Mesenchymal stem cell (in vitro differentiated cells and primary cell): Measurements from ENCODE around the gene EML6.

ENCODE experiments used
- DNase-seq: peaks from one replicate; pipeline ENCODE4 v3.0.0-alpha.2; 2013
- H2AFZ ChIP-seq: one replicate; pipeline ENCODE4 v1.6.1; 2013; ENCODE audit warnings: low read depth, mild to moderate bottlenecking, control low read depth, inconsistent platforms, low read length, moderate library complexity
- H2AK5ac ChIP-seq: 2 replicates; pipeline ENCODE4 v1.6.1; 2013; ENCODE audit warnings: low read length, moderate library complexity, mild to moderate bottlenecking, inconsistent platforms; ENCODE audit not compliant: severe bottlenecking
- H2BK120ac ChIP-seq: one replicate; pipeline ENCODE4 v1.6.1; 2013; ENCODE audit warnings: low read depth, mild to moderate bottlenecking, inconsistent platforms, low read length, moderate library complexity
- H2BK12ac ChIP-seq, 2 experiments: one replicate each; pipeline ENCODE4 v1.6.1; 2013; ENCODE audit warnings: inconsistent platforms in 2 of 2, low read length in 2 of 2, mild to moderate bottlenecking in 2 of 2, moderate library complexity in 2 of 2, control low read depth in 1 of 2
- H2BK15ac ChIP-seq: one replicate; pipeline ENCODE4 v1.6.1; 2013; ENCODE audit warnings: mild to moderate bottlenecking, low read depth, inconsistent platforms; ENCODE audit not compliant: poor library complexity, severe bottlenecking
- H2BK5ac ChIP-seq: 2 replicates; pipeline ENCODE4 v1.6.1; 2013; ENCODE audit warnings: low read depth, mild to moderate bottlenecking, low read length, control low read depth, inconsistent platforms; ENCODE audit not compliant: poor library complexity, severe bottlenecking
- H3K14ac ChIP-seq, 2 experiments: one replicate each; pipeline ENCODE4 v1.6.1; 2013; ENCODE audit warnings: inconsistent platforms in 2 of 2, low read length in 2 of 2, control low read depth in 1 of 2, mild to moderate bottlenecking in 1 of 2, moderate library complexity in 1 of 2
- H3K18ac ChIP-seq, 2 experiments: one replicate each; pipeline ENCODE4 v1.6.1; 2013; ENCODE audit warnings: inconsistent platforms in 2 of 2, low read length in 2 of 2, control low read depth in 1 of 2, low read depth in 1 of 2, mild to moderate bottlenecking in 1 of 2
- H3K23ac ChIP-seq, 2 experiments: one replicate each; pipeline ENCODE4 v1.6.1; 2013; ENCODE audit warnings: inconsistent platforms in 2 of 2, low read length in 2 of 2, mild to moderate bottlenecking in 2 of 2, moderate library complexity in 2 of 2, control low read depth in 1 of 2
- H3K27ac ChIP-seq: 2 replicates; pipeline ENCODE4 v1.5.1; 2013; ENCODE audit warnings: mild to moderate bottlenecking, moderate library complexity, low read length, control low read depth, inconsistent platforms; ENCODE audit not compliant: poor library complexity, severe bottlenecking
- H3K27me3 ChIP-seq, 2 experiments: 2 replicates each; pipeline versions ENCODE4 v1.6.1 to v1.7.0; 2013; ENCODE audit warnings: low read length in 2 of 2, mild to moderate bottlenecking in 2 of 2, moderate library complexity in 2 of 2, control low read depth in 1 of 2, inconsistent platforms in 1 of 2; ENCODE audit not compliant: control insufficient read depth in 1 of 2, insufficient read depth in 1 of 2
- H3K36me3 ChIP-seq, 2 experiments: 2 replicates each; pipeline versions ENCODE4 v1.6.1 to v1.7.0; 2013; ENCODE audit warnings: low read length in 2 of 2, control low read depth in 1 of 2, inconsistent platforms in 1 of 2, low read depth in 1 of 2, mild to moderate bottlenecking in 1 of 2; ENCODE audit not compliant: insufficient read depth in 2 of 2, control insufficient read depth in 1 of 2
- H3K4ac ChIP-seq, 2 experiments: one replicate each; pipeline ENCODE4 v1.6.1; 2013; ENCODE audit warnings: inconsistent platforms in 2 of 2, low read length in 2 of 2, mild to moderate bottlenecking in 2 of 2, moderate library complexity in 2 of 2, control low read depth in 1 of 2, low read depth in 1 of 2
- H3K4me1 ChIP-seq: 2 replicates; pipeline ENCODE4 v1.6.1; 2013; ENCODE audit warnings: low read depth, low read length, control low read depth; ENCODE audit not compliant: control insufficient read depth, insufficient read depth
- H3K4me2 ChIP-seq: 2 replicates; pipeline ENCODE4 v1.6.1; 2013; ENCODE audit warnings: low read length, mild to moderate bottlenecking, inconsistent platforms; ENCODE audit not compliant: poor library complexity, severe bottlenecking
- H3K4me3 ChIP-seq, 2 experiments: 2 replicates each; pipeline versions ENCODE4 v1.5.1 to v1.7.0; 2013; ENCODE audit warnings: low read length in 2 of 2, mild to moderate bottlenecking in 2 of 2, control low read depth in 1 of 2, low read depth in 1 of 2; ENCODE audit not compliant: insufficient read depth in 1 of 2
- H3K79me1 ChIP-seq: replicated peaks from 2 replicates; pipeline ENCODE4 v1.6.1; 2013; ENCODE audit warnings: mild to moderate bottlenecking, control low read depth, low read length, inconsistent platforms; ENCODE audit not compliant: poor library complexity, severe bottlenecking
- H3K9ac ChIP-seq: 2 replicates; pipeline ENCODE4 v1.7.0; 2013; ENCODE audit warnings: mild to moderate bottlenecking, low read length, moderate library complexity
- H3K9me3 ChIP-seq: 2 replicates; pipeline ENCODE4 v1.7.0; 2013; ENCODE audit warnings: mild to moderate bottlenecking, low read length; ENCODE audit not compliant: control insufficient read depth
- H4K8ac ChIP-seq: one replicate; pipeline ENCODE4 v1.6.1; 2013; ENCODE audit warnings: inconsistent platforms, mild to moderate bottlenecking, low read length, moderate library complexity
- H4K91ac ChIP-seq: one replicate; pipeline ENCODE4 v1.6.1; 2013; ENCODE audit warnings: mild to moderate bottlenecking, low read length, inconsistent platforms
- WGBS: methylation state at CpG from one replicate; pipeline ENCODE4 v1.1.7; 2013; ENCODE audit warnings: mixed read lengths; 5-methylcytosine and 5-hydroxymethylcytosine counted together

EML6 gene

GRCh38 chr2:54947136-54947535 is 223.7 kb downstream of the EML6 start:
- Histone ChIP-seq H2AFZ (no peak overlapping the region), H4K8ac (no peak overlapping the region), H3K36me3 (no peaks in the 10 kb centered on the region), H2BK12ac (no peak overlapping the region), H4K91ac (no peak overlapping the region), H2BK120ac (no peak overlapping the region), H3K27ac (no peak overlapping the region), H3K9me3 (no peaks in the 10 kb centered on the region), H3K23ac (no peak overlapping the region), H3K18ac (no peak overlapping the region), H3K4me2 (no peak overlapping the region), H2AK5ac (no peak overlapping the region), H3K9ac (no peak overlapping the region), H2BK15ac (no peak overlapping the region), H3K27me3 (no peaks in the 10 kb centered on the region), H3K4me1 (peaks cover 5% of the 10 kb centered on the region), H3K4ac (no peak overlapping the region), H3K14ac (no peak overlapping the region), H3K4me3 (no peak overlapping the region), H2BK5ac (no peak overlapping the region), H3K79me1 (no peaks in the 10 kb centered on the region)
- WGBS, result 77% methylated on average over 9 of the region's 11 CpGs
- no peak for DNase-seq

- H3K36me3 ChIP-seq, result no peaks in the 10 kb centered on the region
- no peak overlapping the region for H3K4ac ChIP-seq
- H3K18ac ChIP-seq, result no peak overlapping the region
- no peak overlapping the region for H3K14ac ChIP-seq
- no peaks in the 10 kb centered on the region for H3K9me3 ChIP-seq
- no peak overlapping the region for H2AFZ ChIP-seq
- DNase-seq, result no peak
- no peak overlapping the region for H3K23ac ChIP-seq
- H2BK5ac ChIP-seq, result no peak overlapping the region
- no peaks in the 10 kb centered on the region for H3K79me1 ChIP-seq
- no peak overlapping the region for H4K91ac ChIP-seq
- no peak overlapping the region for H3K4me3 ChIP-seq
- H2BK15ac ChIP-seq, result no peak overlapping the region
- H3K4me1 ChIP-seq, result peaks cover 5% of the 10 kb centered on the region
- H3K9ac ChIP-seq, result no peak overlapping the region
- 96% methylated on average over 9 of the region's 9 CpGs for WGBS
- no peak overlapping the region for H3K27ac ChIP-seq
- no peak overlapping the region for H2BK12ac ChIP-seq
- no peak overlapping the region for H4K8ac ChIP-seq
- no peak overlapping the region for H2AK5ac ChIP-seq
- H3K4me2 ChIP-seq, result no peak overlapping the region
- no peak overlapping the region for H2BK120ac ChIP-seq
- no peaks in the 10 kb centered on the region for H3K27me3 ChIP-seq
Measured at GRCh38 chr2:54947646-54948045, 224.2 kb downstream of the EML6 start.

- no peaks in the 10 kb centered on the region for H3K79me1 ChIP-seq
- H3K14ac ChIP-seq, result no peak overlapping the region
- H2AFZ ChIP-seq, result no peak overlapping the region
- no peak overlapping the region for H2BK12ac ChIP-seq
- H3K36me3 ChIP-seq, result no peaks in the 10 kb centered on the region
- H2BK120ac ChIP-seq, result no peak overlapping the region
- H3K18ac ChIP-seq, result no peak overlapping the region
- no peak overlapping the region for H2BK15ac ChIP-seq
- peaks cover 5% of the 10 kb centered on the region for H3K4me1 ChIP-seq
- peak overlapping the region; percentile 48 for H4K91ac ChIP-seq
- DNase-seq, result no peak
- H3K9me3 ChIP-seq, result no peaks in the 10 kb centered on the region
- peak overlapping the region in 1 of 2 experiments; percentile 20 for H3K4ac ChIP-seq
- peak overlapping the region in 1 of 2 experiments; percentile 9 for H3K23ac ChIP-seq
- no peak overlapping the region for H2BK5ac ChIP-seq
- WGBS, result 77% methylated on average over 11 of the region's 12 CpGs
- H3K4me3 ChIP-seq, result no peak overlapping the region
- H3K9ac ChIP-seq, result no peak overlapping the region
- H3K4me2 ChIP-seq, result no peak overlapping the region
- no peak overlapping the region for H2AK5ac ChIP-seq
- H4K8ac ChIP-seq, result no peak overlapping the region
- no peaks in the 10 kb centered on the region for H3K27me3 ChIP-seq
- no peak overlapping the region for H3K27ac ChIP-seq
Measured at GRCh38 chr2:54948120-54948519, 224.7 kb downstream of the EML6 start.

- Histone ChIP-seq H3K18ac (no peak overlapping the region), H3K23ac (no peak overlapping the region), H2BK120ac (no peak overlapping the region), H3K9ac (no peak overlapping the region), H3K4me3 (no peak overlapping the region), H3K27ac (no peak overlapping the region), H3K79me1 (no peaks in the 10 kb centered on the region), H3K36me3 (no peaks in the 10 kb centered on the region), H2AFZ (no peak overlapping the region), H2BK15ac (no peak overlapping the region), H3K4me2 (no peak overlapping the region), H3K4ac (no peak overlapping the region), H4K8ac (no peak overlapping the region), H3K14ac (no peak overlapping the region), H2BK5ac (no peak overlapping the region), H2AK5ac (no peak overlapping the region), H3K27me3 (no peaks in the 10 kb centered on the region), H3K9me3 (no peaks in the 10 kb centered on the region), H4K91ac (no peak overlapping the region), H2BK12ac (no peak overlapping the region), H3K4me1 (peaks cover 5% of the 10 kb centered on the region)
- 95% methylated on average over 6 of the region's 6 CpGs for WGBS
- DNase-seq, result peak; percentile 65
Measured at GRCh38 chr2:54949431-54949830, 226.0 kb downstream of the EML6 start.
